Tibial nerve (tissue), 4 donors: ENCODE results near the gene SLC17A9. TPM values are rescaled to one million over a fixed set of nuclear protein-coding genes. Genes with fewer than 3 reads are reported as not detected.
"Not testable (repeated sequence)": the region's sequence is repeated elsewhere in the genome, so short reads cannot be mapped to it uniquely, and the experiment has no call there.

Experiments
- DNase-seq, 2 donors: peaks; one replicate each; pipeline ENCODE4 v3.0.0-alpha.2; 2019; ENCODE audit warnings: low spot score in 2 of 2
- H3K27ac ChIP-seq, 4 donors: fragments of 200-600 bp; sonication (generic) in 3 of 4; one replicate each; pipeline ENCODE4 v1.5.1; 2017 to 2019; ENCODE audit warnings: mild to moderate bottlenecking in 1 of 4
- H3K27me3 ChIP-seq, 2 donors: fragments of 200-600 bp; sonication (generic) in 1 of 2; one replicate each; pipeline versions ENCODE4 v1.5.1 to v1.6.0; 2017 to 2019
- H3K36me3 ChIP-seq, 3 donors: fragments of 200-600 bp; sonication (generic); one replicate each; pipeline ENCODE4 v1.5.1; 2018 to 2019
- H3K4me1 ChIP-seq, 4 donors: fragments of 200-600 bp; sonication (generic) in 3 of 4; one replicate each; pipeline ENCODE4 v1.5.1; 2017 to 2019
- H3K4me3 ChIP-seq, 4 donors: fragments of 200-600 bp; sonication (generic) in 3 of 4; one replicate each; pipeline ENCODE4 v1.5.1; 2017 to 2019; ENCODE audit warnings: mild to moderate bottlenecking in 1 of 4, moderate library complexity in 1 of 4
- H3K9me3 ChIP-seq, 4 donors: fragments of 200-600 bp; sonication (generic) in 3 of 4; one replicate each; pipeline ENCODE4 v1.5.1; 2017 to 2019
- CTCF ChIP-seq, 5 experiments: fragments of 200-600 bp in 3 of 5; fragments of 450-650 bp in 2 of 5; sonication (generic) in 3 of 5; IDR thresholded peaks; one replicate each; pipeline ENCODE4 v1.5.1; 2016 to 2019; ENCODE audit warnings: antibody characterized with exemption in 5 of 5, mild to moderate bottlenecking in 3 of 5, moderate library complexity in 2 of 5
- EP300 ChIP-seq, 2 donors: sonication (generic); formaldehyde crosslinking; IDR thresholded peaks; one replicate each; pipeline ENCODE4 v1.6.1; 2017; ENCODE audit warnings: antibody characterized with exemption in 2 of 2, mild to moderate bottlenecking in 1 of 2
- POLR2A ChIP-seq, 2 donors: fragments of 450-650 bp; IDR thresholded peaks; one replicate each; pipeline ENCODE4 v1.6.1; 2017; ENCODE audit warnings: antibody characterized with exemption in 2 of 2, mild to moderate bottlenecking in 2 of 2, moderate library complexity in 2 of 2
- WGBS, 2 donors: methylation state at CpG; one replicate each; pipeline ENCODE4 v1.1.5; 2018; 5-methylcytosine and 5-hydroxymethylcytosine counted together
- total RNA-seq, 4 donors: library from RNA; depleted of rRNA; stranded (reverse); fragments of >200 nt; gene quantifications; one replicate each; pipeline ENCODE4 v1.1.0, GENCODE V29; 2016

SLC17A9 gene
- total RNA-seq, 4 donors from 2014 or later, result 3.9 to 13.5 (median 4.5) TPM

DNA sequence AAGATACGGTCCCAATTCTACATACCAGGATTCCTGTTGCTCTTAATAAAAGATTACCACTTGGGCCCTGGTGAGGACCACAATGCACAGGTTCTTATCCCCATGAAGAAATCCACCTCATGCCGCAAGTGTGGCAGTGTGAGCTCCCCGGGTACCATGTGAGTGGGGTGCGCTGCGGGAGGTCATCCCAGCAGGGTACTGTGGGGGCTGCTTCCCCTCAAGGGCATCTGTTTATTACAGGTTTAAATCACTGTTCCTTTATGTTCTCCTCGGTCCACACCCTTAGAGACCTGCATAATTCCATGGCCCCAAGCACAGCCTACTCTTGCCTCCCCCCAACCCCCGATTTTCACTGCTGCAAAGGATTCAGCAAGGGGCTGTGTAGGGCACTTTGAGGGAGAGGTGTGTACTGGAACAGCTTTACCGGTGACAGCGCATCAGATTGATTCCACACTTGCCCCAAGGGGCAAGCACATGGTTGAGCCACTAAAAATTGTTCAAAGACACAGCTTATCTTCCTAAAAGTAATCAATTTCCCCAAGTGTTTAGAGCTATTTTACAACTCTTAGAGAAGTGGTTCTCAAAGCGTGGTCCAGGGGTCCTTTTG is 32.4 kb upstream of the SLC17A9 start:
- Histone ChIP-seq H3K4me3 (no peak overlapping the region), H3K4me1 (peaks cover 0 to 100% (median 81%) of the 10 kb centered on the region in 4 donors), H3K27ac (peak overlapping the region in 3 of 4 donors; percentile 0 to 2 (median 0)), H3K27me3 (no peaks in the 10 kb centered on the region), H3K9me3 (no peaks in the 10 kb centered on the region), H3K36me3 (no peaks in the 10 kb centered on the region)
- WGBS, 2 donors, result 56 to 57% methylated on average over 10 of the region's 10 CpGs
- no peak for DNase-seq
- TF ChIP-seq POLR2A (IDR thresholded peaks at IDR 0.05) (no peak), EP300 (IDR thresholded peaks at IDR 0.05) (no peak), CTCF (IDR thresholded peaks at IDR 0.05) (no peak)

DNA sequence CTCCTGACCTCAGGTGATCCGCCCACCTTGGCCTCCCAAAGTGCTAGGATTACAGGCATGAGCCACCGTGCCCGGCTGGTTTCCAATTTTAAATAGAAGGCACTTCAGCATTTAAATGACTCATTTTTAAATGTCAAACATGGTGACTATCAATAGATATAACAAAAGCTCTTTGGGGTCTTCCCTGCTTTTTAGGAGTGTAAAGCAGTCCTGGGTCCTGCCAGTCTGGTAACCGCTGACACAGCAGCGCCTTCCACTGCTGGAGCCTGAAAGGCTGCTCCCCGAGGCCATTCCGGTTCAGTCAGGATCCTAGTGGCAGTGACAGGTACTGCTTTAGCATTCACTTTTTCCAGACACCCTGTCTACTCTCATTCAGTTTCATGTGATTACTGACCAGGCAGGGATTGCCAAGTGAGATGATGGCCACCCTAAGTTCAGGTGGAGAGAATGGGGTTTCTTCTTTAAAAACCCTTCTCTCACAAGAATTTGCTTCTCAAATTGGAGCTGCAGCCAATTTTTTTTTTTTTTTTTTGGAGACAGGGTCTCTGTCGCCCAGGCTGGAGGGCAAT is 31.3 kb upstream of the SLC17A9 start:
- 44 to 48% methylated on average over 8 of the region's 8 CpGs for WGBS, 2 donors
- Histone ChIP-seq H3K4me3 (no peak overlapping the region), H3K27me3 (no peaks in the 10 kb centered on the region), H3K9me3 (no peaks in the 10 kb centered on the region), H3K36me3 (no peaks in the 10 kb centered on the region), H3K27ac (peak overlapping the region in 2 of 4 donors; percentile 0 to 2), H3K4me1 (peaks cover 0 to 91% (median 81%) of the 10 kb centered on the region in 4 donors)
- DNase-seq, result no peak
- TF ChIP-seq POLR2A (IDR thresholded peaks at IDR 0.05) (no peak), CTCF (IDR thresholded peaks at IDR 0.05) (peak; percentile 19 to 51 (median 35)), EP300 (IDR thresholded peaks at IDR 0.05) (no peak)

- Histone ChIP-seq H3K4me1 (peaks cover 0 to 87% (median 81%) of the 10 kb centered on the region in 4 donors), H3K27ac (peak overlapping the region in 3 of 4 donors; percentile 96 to 100 (median 98))
- no peak for DNase-seq
Measured at GRCh38 chr20:62922451-62922921, 30.0 kb upstream of the SLC17A9 start.

GRCh38 chr20:62923059-62923668 is 29.3 kb upstream of the SLC17A9 start:
- H3K4me3 ChIP-seq, result peak overlapping the region in 1 of 4 donors; percentile 5
- DNase-seq, H3K36me3 ChIP-seq, H3K9me3 ChIP-seq, H3K27me3 ChIP-seq: not testable (repeated sequence)
- WGBS, 2 donors, result 57 to 64% methylated on average over 17 of the region's 17 CpGs
- peaks cover 0 to 87% (median 81%) of the 10 kb centered on the region in 4 donors for H3K4me1 ChIP-seq
- peak overlapping the region in 3 of 4 donors; percentile 96 to 100 (median 98) for H3K27ac ChIP-seq

More at GRCh38 chr20:62922451-62922921, 30.0 kb upstream of the SLC17A9 start:
- Histone ChIP-seq H3K4me3 (no peak overlapping the region), H3K27me3 (no peaks in the 10 kb centered on the region), H3K36me3 (no peaks in the 10 kb centered on the region), H3K9me3 (no peaks in the 10 kb centered on the region)
- TF ChIP-seq POLR2A (IDR thresholded peaks at IDR 0.05), result no peak
- no peak for TF ChIP-seq CTCF (IDR thresholded peaks at IDR 0.05)
- no peak for TF ChIP-seq EP300 (IDR thresholded peaks at IDR 0.05)
- WGBS, 2 donors, result 75 to 85% methylated on average over 13 to 14 of the region's 14 CpGs

GRCh38 chr20:62923669-62924441 is 28.7 kb upstream of the SLC17A9 start:
- Histone ChIP-seq H3K27me3 (no peaks in the 10 kb centered on the region), H3K4me1 (peaks cover 0 to 87% (median 80%) of the 10 kb centered on the region in 4 donors), H3K36me3 (no peaks in the 10 kb centered on the region), H3K4me3 (peak overlapping the region in 2 of 4 donors; percentile 97 to 98), H3K27ac (peak overlapping the region; percentile 94 to 100 (median 97)), H3K9me3 (no peaks in the 10 kb centered on the region)
- DNase-seq, result no peak
- TF ChIP-seq EP300 (IDR thresholded peaks at IDR 0.05), result no peak
- no peak for TF ChIP-seq POLR2A (IDR thresholded peaks at IDR 0.05)
- TF ChIP-seq CTCF (IDR thresholded peaks at IDR 0.05), result no peak
- WGBS, 2 donors, result 44% methylated on average over 7 of the region's 7 CpGs
